GM13976 (cell line): ENCODE measurements around the gene IRS2.

Experiments
- DNase-seq: peaks from one replicate; pipeline ENCODE4 v3.0.0; 2012; ENCODE audit warnings: low spot score
- CTCF ChIP-seq: IDR thresholded peaks from 2 replicates; pipeline ENCODE4 v1.5.1; 2012; ENCODE audit warnings: borderline replicate concordance, mild to moderate bottlenecking; ENCODE audit not compliant: insufficient read depth; ENCODE audit errors: extremely low read depth, missing control alignments, control extremely low read depth
- in situ Hi-C: fragments of 300-500 bp; cut with MboI; formaldehyde crosslinking; loops from one replicate; pipeline ENCODE4 v1.12.0; 2022; ENCODE audit warnings: low sequenced_read_pairs, mixed read lengths, inconsistent platforms; ENCODE audit not compliant: unreplicated experiment

IRS2 gene

GRCh38 chr13:109784590-109785140 is 1.7 kb downstream of the IRS2 start:
- DNase-seq, result no peak
- in situ Hi-C loops, result no loop called here
- peak; percentile 23 for TF ChIP-seq CTCF

GRCh38 chr13:109783815-109784589 is 2.4 kb downstream of the IRS2 start:
- in situ Hi-C loops, result no loop called here
- no peak for TF ChIP-seq CTCF
- DNase-seq, result no peak

- in situ Hi-C loops, result no loop called here
- no peak for TF ChIP-seq CTCF
- DNase-seq, result no peak
These were observed 3.0 kb downstream of the IRS2 start for GRCh38 chr13:109783447-109783814.

GRCh38 chr13:109782823-109783431 is 3.5 kb downstream of the IRS2 start:
- DNase-seq, result no peak
- in situ Hi-C loops, result no loop called here
- TF ChIP-seq CTCF, result no peak

- TF ChIP-seq CTCF, result no peak
- DNase-seq, result no peak
- in situ Hi-C loops, result no loop called here
These were observed 4.1 kb downstream of the IRS2 start for GRCh38 chr13:109782066-109782822.

- no peak for TF ChIP-seq CTCF
- DNase-seq, result no peak
- in situ Hi-C loops, result no loop called here
These were observed 4.9 kb downstream of the IRS2 start for GRCh38 chr13:109781384-109782065.
